HEK293 (cell line): ENCODE results near the gene ACAD9.

Experiments
- CTCF ChIA-PET: fragments of 350-600 bp; formaldehyde crosslinking; extraction: SDS; loops from one replicate; lab custom pipeline; 2021; ENCODE audit warnings: antibody characterized with exemption; lab: Yijun Ruan, JAX
- POLR2A ChIA-PET: fragments of 300-600 bp; formaldehyde crosslinking; extraction: SDS; loops from one replicate; lab custom pipeline; 2020; ENCODE audit warnings: antibody characterized with exemption, inconsistent platforms; lab: Yijun Ruan, JAX
- H3K27ac ChIP-seq: fragments of 200-500 bp; sonication (Bioruptor generic); 2 replicates; pipeline ENCODE4 v1.5.1; 2014; ENCODE audit warnings: low read depth, low read length, control low read depth, inconsistent platforms; ENCODE audit errors: extremely low read depth
- H3K36me3 ChIP-seq, 2 experiments: fragments of 200-500 bp in 1 of 2; sonication (Bioruptor generic) in 1 of 2; 1 replicate in 1 of 2; 2 replicates in 1 of 2; pipeline ENCODE4 v1.5.1; 2014 to 2017; ENCODE audit warnings: inconsistent platforms in 2 of 2, low read length in 2 of 2; ENCODE audit not compliant: control insufficient read depth in 2 of 2, insufficient read depth in 1 of 2
- H3K4me1 ChIP-seq: fragments of 200-500 bp; sonication (Bioruptor generic); 2 replicates; pipeline ENCODE4 v1.5.1; 2014; ENCODE audit warnings: mild to moderate bottlenecking, low read length, inconsistent platforms; ENCODE audit not compliant: control insufficient read depth, insufficient read depth
- H3K4me3 ChIP-seq: 2 replicates; pipeline ENCODE4 v1.5.1; 2011; ENCODE audit warnings: low read depth, mild to moderate bottlenecking, control low read depth, low read length, moderate library complexity
- H3K9me3 ChIP-seq: fragments of 200-500 bp; sonication (Bioruptor generic); 2 replicates; pipeline ENCODE4 v1.5.1; 2014; ENCODE audit warnings: low read depth, low read length, inconsistent platforms; ENCODE audit not compliant: control insufficient read depth, insufficient read depth
- HOXC10 ChIP-seq: sonication (generic); formaldehyde crosslinking; IDR thresholded peaks from 2 replicates; pipeline ENCODE4 v1.8.1; 2023; ENCODE audit warnings: mild to moderate bottlenecking, missing genetic modification reagents
- KLF16 ChIP-seq: fragments of 450-650 bp; formaldehyde crosslinking; IDR thresholded peaks from 2 replicates; pipeline ENCODE4 v1.5.1; 2017; ENCODE audit warnings: missing biosample characterization, missing genetic modification characterization
- KLF8 ChIP-seq: fragments of 450-650 bp; formaldehyde crosslinking; IDR thresholded peaks from 2 replicates; pipeline ENCODE4 v1.5.1; 2016; ENCODE audit warnings: missing biosample characterization, missing genetic modification characterization
- REPIN1 ChIP-seq: fragments of 450-650 bp; formaldehyde crosslinking; IDR thresholded peaks from 2 replicates; pipeline ENCODE4 v1.5.1; 2017; ENCODE audit warnings: missing biosample characterization, missing genetic modification characterization, low read depth
- SP7 ChIP-seq: fragments of 450-650 bp; formaldehyde crosslinking; IDR thresholded peaks from 2 replicates; pipeline ENCODE4 v1.5.1; 2016; ENCODE audit warnings: missing biosample characterization, missing genetic modification characterization
- YY2 ChIP-seq: fragments of 450-650 bp; formaldehyde crosslinking; IDR thresholded peaks from 2 replicates; pipeline ENCODE4 v1.5.1; 2016; ENCODE audit warnings: missing biosample characterization, missing genetic modification characterization
- ZFHX2 ChIP-seq: fragments of 450-650 bp; formaldehyde crosslinking; conservative IDR thresholded peaks from 2 replicates; pipeline ENCODE4 v1.5.1; 2016; ENCODE audit warnings: missing biosample characterization, missing genetic modification characterization
- ZFP3 ChIP-seq: fragments of 450-650 bp; formaldehyde crosslinking; IDR thresholded peaks from 2 replicates; pipeline ENCODE4 v1.5.1; 2016; ENCODE audit warnings: low read depth, missing biosample characterization, missing genetic modification characterization
- ZNF16 ChIP-seq: fragments of 450-650 bp; formaldehyde crosslinking; IDR thresholded peaks from 2 replicates; pipeline ENCODE4 v1.5.1; 2016; ENCODE audit warnings: low read depth, missing biosample characterization, missing genetic modification characterization
- ZNF311 ChIP-seq: fragments of 450-650 bp; formaldehyde crosslinking; IDR thresholded peaks from 2 replicates; pipeline ENCODE4 v1.5.1; 2017; ENCODE audit warnings: missing biosample characterization, missing genetic modification characterization, borderline replicate concordance
- ZNF335 ChIP-seq: fragments of 450-650 bp; formaldehyde crosslinking; conservative IDR thresholded peaks from 2 replicates; pipeline ENCODE4 v1.5.1; 2016; ENCODE audit warnings: missing biosample characterization, missing genetic modification characterization
- ZNF423 ChIP-seq: fragments of 450-650 bp; formaldehyde crosslinking; IDR thresholded peaks from 2 replicates; pipeline ENCODE4 v1.5.1; 2016; ENCODE audit warnings: missing biosample characterization, missing genetic modification characterization
- ZNF529 ChIP-seq: fragments of 450-650 bp; formaldehyde crosslinking; IDR thresholded peaks from 2 replicates; pipeline ENCODE4 v1.5.1; 2017; ENCODE audit warnings: missing genetic modification characterization, missing biosample characterization; ENCODE audit not compliant: insufficient replicate concordance
- ZNF658 ChIP-seq: fragments of 450-650 bp; formaldehyde crosslinking; IDR thresholded peaks from 2 replicates; pipeline ENCODE4; 2016; ENCODE audit warnings: missing biosample characterization, missing genetic modification characterization
- ZNF76 ChIP-seq: fragments of 450-650 bp; formaldehyde crosslinking; IDR thresholded peaks from 2 replicates; pipeline ENCODE4; 2016; ENCODE audit warnings: low read depth, missing biosample characterization, missing genetic modification characterization, borderline replicate concordance
- ZSCAN23 ChIP-seq: fragments of 450-650 bp; formaldehyde crosslinking; IDR thresholded peaks from 2 replicates; pipeline ENCODE4 v1.5.1; 2016; ENCODE audit warnings: missing biosample characterization, missing genetic modification characterization
- ZXDB ChIP-seq: fragments of 450-650 bp; formaldehyde crosslinking; IDR thresholded peaks from 2 replicates; pipeline ENCODE4 v1.5.1; 2016; ENCODE audit warnings: missing biosample characterization, missing genetic modification characterization
- TF ChIP-seq, protein P1 (sequence below): fragments of 450-650 bp; formaldehyde crosslinking; IDR thresholded peaks from 2 replicates; pipeline ENCODE4 v1.5.1; 2016; ENCODE audit warnings: missing biosample characterization, missing genetic modification characterization
- TF ChIP-seq, protein P2 (sequence below): fragments of 450-650 bp; formaldehyde crosslinking; IDR thresholded peaks from 2 replicates; pipeline ENCODE4 v1.5.1; 2017; ENCODE audit warnings: missing biosample characterization, missing genetic modification characterization
- TF ChIP-seq, protein P3 (sequence below): fragments of 450-650 bp; formaldehyde crosslinking; IDR thresholded peaks from 2 replicates; pipeline ENCODE4 v1.5.1; 2016; ENCODE audit warnings: missing biosample characterization, missing genetic modification characterization
- TF ChIP-seq, protein P4 (sequence below): fragments of 450-650 bp; IDR thresholded peaks from 2 replicates; pipeline ENCODE4 v1.5.1; 2018; ENCODE audit warnings: missing biosample characterization, mild to moderate bottlenecking, missing genetic modification characterization
- TF ChIP-seq, protein P5 (sequence below): fragments of 450-650 bp; formaldehyde crosslinking; IDR thresholded peaks from 2 replicates; pipeline ENCODE4 v1.5.1; 2016; ENCODE audit warnings: missing biosample characterization, missing genetic modification characterization
- TF ChIP-seq, protein P6 (sequence below): fragments of 450-650 bp; formaldehyde crosslinking; IDR thresholded peaks from 2 replicates; pipeline ENCODE4 v1.5.1; 2017; ENCODE audit warnings: missing biosample characterization, missing genetic modification characterization
- TF ChIP-seq, protein P7 (sequence below): IDR thresholded peaks from 2 replicates; pipeline ENCODE4 v1.6.1; 2011; ENCODE audit warnings: mild to moderate bottlenecking, low read depth, low read length, borderline replicate concordance
- TF ChIP-seq, protein P8 (sequence below): fragments of 450-650 bp; formaldehyde crosslinking; IDR thresholded peaks from 2 replicates; pipeline ENCODE4 v1.5.1; 2016; ENCODE audit warnings: missing biosample characterization, missing genetic modification characterization

Gene ACAD9

DNA sequence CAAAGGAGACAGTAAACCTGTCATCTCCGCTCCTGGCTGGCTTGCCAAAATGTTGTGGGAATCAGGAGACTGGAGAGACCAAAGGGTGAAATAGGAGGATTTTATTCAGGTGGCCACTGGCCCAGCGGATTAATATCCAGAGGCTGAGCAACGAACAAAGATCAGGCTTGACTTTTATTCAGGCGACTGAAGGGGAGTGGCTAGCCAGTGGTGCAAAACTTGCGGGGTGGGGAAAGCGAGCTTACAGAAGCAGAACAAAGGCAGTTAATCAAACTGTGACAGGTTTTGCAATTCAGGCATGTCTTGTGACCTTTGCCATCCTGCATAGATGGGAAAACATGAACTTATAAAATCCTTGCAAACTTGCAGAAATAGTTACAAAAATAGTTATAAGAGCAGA, 19.8 kb upstream of the ACAD9 start:
- H3K27ac ChIP-seq: no peak overlapping the region
- ChIA-PET POLR2A (no interaction called here), CTCF (no interaction called here)
- H3K4me1 ChIP-seq: no peaks in the 10 kb centered on the region
- H3K9me3 ChIP-seq: no peaks in the 10 kb centered on the region
- H3K36me3 ChIP-seq: peaks cover 0 to 22% of the 10 kb centered on the region in 2 experiments; a peak in 1 of 3 replicates
- H3K4me3 ChIP-seq: no peak overlapping the region
- TF ChIP-seq HOXC10 (CRISPR knock-in tag): no peak
- no peak for TF ChIP-seq KLF16 (tag by site-specific recombination)
- TF ChIP-seq KLF8 (tag by site-specific recombination): peak; percentile 28; the same call in 1 of the 2 replicates
- TF ChIP-seq ZNF16 (tag by site-specific recombination): no peak
- TF ChIP-seq, protein P1, sequence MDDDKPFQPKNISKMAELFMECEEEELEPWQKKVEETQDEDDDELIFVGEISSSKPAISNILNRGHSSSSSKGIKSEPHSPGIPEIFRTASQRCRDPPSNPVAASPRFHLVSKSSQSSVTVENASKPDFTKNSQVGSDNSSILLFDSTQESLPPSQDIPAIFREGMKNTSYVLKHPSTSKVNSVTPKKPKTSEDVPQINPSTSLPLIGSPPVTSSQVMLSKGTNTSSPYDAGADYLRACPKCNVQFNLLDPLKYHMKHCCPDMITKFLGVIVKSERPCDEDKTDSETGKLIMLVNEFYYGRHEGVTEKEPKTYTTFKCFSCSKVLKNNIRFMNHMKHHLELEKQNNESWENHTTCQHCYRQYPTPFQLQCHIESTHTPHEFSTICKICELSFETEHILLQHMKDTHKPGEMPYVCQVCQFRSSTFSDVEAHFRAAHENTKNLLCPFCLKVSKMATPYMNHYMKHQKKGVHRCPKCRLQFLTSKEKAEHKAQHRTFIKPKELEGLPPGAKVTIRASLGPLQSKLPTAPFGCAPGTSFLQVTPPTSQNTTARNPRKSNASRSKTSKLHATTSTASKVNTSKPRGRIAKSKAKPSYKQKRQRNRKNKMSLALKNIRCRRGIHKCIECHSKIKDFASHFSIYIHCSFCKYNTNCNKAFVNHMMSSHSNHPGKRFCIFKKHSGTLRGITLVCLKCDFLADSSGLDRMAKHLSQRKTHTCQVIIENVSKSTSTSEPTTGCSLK (tag by site-specific recombination): no peak
- TF ChIP-seq, protein P2, sequence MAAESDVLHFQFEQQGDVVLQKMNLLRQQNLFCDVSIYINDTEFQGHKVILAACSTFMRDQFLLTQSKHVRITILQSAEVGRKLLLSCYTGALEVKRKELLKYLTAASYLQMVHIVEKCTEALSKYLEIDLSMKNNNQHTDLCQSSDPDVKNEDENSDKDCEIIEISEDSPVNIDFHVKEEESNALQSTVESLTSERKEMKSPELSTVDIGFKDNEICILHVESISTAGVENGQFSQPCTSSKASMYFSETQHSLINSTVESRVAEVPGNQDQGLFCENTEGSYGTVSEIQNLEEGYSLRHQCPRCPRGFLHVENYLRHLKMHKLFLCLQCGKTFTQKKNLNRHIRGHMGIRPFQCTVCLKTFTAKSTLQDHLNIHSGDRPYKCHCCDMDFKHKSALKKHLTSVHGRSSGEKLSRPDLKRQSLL (tag by site-specific recombination): no peak
- TF ChIP-seq, protein P3, sequence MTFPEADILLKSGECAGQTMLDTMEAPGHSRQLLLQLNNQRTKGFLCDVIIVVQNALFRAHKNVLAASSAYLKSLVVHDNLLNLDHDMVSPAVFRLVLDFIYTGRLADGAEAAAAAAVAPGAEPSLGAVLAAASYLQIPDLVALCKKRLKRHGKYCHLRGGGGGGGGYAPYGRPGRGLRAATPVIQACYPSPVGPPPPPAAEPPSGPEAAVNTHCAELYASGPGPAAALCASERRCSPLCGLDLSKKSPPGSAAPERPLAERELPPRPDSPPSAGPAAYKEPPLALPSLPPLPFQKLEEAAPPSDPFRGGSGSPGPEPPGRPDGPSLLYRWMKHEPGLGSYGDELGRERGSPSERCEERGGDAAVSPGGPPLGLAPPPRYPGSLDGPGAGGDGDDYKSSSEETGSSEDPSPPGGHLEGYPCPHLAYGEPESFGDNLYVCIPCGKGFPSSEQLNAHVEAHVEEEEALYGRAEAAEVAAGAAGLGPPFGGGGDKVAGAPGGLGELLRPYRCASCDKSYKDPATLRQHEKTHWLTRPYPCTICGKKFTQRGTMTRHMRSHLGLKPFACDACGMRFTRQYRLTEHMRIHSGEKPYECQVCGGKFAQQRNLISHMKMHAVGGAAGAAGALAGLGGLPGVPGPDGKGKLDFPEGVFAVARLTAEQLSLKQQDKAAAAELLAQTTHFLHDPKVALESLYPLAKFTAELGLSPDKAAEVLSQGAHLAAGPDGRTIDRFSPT: no peak
- no peak for TF ChIP-seq ZXDB (tag by site-specific recombination)
- peak; percentile 60 for TF ChIP-seq ZNF529 (tag by site-specific recombination)
- 0 out of 2 replicates have a peak, but pooled peaks have one; percentile 64 for TF ChIP-seq ZNF311
- TF ChIP-seq ZSCAN23 (tag by site-specific recombination): no peak
- no peak for TF ChIP-seq ZNF335
- TF ChIP-seq REPIN1 (tag by site-specific recombination): no peak
- no peak for TF ChIP-seq ZFHX2 (tag by site-specific recombination)
- no peak for TF ChIP-seq YY2 (tag by site-specific recombination)
- TF ChIP-seq SP7 (tag by site-specific recombination): no peak
- no peak for TF ChIP-seq ZNF423 (tag by site-specific recombination)
- TF ChIP-seq, protein P4, sequence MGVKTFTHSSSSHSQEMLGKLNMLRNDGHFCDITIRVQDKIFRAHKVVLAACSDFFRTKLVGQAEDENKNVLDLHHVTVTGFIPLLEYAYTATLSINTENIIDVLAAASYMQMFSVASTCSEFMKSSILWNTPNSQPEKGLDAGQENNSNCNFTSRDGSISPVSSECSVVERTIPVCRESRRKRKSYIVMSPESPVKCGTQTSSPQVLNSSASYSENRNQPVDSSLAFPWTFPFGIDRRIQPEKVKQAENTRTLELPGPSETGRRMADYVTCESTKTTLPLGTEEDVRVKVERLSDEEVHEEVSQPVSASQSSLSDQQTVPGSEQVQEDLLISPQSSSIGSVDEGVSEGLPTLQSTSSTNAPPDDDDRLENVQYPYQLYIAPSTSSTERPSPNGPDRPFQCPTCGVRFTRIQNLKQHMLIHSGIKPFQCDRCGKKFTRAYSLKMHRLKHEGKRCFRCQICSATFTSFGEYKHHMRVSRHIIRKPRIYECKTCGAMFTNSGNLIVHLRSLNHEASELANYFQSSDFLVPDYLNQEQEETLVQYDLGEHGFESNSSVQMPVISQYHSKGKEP (tag by site-specific recombination): no peak
- no peak for TF ChIP-seq ZNF658
- TF ChIP-seq, protein P5, sequence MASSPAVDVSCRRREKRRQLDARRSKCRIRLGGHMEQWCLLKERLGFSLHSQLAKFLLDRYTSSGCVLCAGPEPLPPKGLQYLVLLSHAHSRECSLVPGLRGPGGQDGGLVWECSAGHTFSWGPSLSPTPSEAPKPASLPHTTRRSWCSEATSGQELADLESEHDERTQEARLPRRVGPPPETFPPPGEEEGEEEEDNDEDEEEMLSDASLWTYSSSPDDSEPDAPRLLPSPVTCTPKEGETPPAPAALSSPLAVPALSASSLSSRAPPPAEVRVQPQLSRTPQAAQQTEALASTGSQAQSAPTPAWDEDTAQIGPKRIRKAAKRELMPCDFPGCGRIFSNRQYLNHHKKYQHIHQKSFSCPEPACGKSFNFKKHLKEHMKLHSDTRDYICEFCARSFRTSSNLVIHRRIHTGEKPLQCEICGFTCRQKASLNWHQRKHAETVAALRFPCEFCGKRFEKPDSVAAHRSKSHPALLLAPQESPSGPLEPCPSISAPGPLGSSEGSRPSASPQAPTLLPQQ: no peak
- TF ChIP-seq, protein P6, sequence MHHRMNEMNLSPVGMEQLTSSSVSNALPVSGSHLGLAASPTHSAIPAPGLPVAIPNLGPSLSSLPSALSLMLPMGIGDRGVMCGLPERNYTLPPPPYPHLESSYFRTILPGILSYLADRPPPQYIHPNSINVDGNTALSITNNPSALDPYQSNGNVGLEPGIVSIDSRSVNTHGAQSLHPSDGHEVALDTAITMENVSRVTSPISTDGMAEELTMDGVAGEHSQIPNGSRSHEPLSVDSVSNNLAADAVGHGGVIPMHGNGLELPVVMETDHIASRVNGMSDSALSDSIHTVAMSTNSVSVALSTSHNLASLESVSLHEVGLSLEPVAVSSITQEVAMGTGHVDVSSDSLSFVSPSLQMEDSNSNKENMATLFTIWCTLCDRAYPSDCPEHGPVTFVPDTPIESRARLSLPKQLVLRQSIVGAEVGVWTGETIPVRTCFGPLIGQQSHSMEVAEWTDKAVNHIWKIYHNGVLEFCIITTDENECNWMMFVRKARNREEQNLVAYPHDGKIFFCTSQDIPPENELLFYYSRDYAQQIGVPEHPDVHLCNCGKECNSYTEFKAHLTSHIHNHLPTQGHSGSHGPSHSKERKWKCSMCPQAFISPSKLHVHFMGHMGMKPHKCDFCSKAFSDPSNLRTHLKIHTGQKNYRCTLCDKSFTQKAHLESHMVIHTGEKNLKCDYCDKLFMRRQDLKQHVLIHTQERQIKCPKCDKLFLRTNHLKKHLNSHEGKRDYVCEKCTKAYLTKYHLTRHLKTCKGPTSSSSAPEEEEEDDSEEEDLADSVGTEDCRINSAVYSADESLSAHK (tag by site-specific recombination): no peak
- TF ChIP-seq, protein P7, sequence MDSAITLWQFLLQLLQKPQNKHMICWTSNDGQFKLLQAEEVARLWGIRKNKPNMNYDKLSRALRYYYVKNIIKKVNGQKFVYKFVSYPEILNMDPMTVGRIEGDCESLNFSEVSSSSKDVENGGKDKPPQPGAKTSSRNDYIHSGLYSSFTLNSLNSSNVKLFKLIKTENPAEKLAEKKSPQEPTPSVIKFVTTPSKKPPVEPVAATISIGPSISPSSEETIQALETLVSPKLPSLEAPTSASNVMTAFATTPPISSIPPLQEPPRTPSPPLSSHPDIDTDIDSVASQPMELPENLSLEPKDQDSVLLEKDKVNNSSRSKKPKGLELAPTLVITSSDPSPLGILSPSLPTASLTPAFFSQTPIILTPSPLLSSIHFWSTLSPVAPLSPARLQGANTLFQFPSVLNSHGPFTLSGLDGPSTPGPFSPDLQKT: no peak
- TF ChIP-seq, protein P8, sequence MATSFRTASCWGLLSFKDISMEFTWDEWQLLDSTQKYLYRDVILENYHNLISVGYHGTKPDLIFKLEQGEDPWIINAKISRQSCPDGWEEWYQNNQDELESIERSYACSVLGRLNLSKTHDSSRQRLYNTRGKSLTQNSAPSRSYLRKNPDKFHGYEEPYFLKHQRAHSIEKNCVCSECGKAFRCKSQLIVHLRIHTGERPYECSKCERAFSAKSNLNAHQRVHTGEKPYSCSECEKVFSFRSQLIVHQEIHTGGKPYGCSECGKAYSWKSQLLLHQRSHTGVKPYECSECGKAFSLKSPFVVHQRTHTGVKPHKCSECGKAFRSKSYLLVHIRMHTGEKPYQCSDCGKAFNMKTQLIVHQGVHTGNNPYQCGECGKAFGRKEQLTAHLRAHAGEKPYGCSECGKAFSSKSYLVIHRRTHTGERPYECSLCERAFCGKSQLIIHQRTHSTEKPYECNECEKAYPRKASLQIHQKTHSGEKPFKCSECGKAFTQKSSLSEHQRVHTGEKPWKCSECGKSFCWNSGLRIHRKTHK (tag by site-specific recombination): peak; percentile 52
- TF ChIP-seq ZFP3 (tag by site-specific recombination): no peak
- no peak for TF ChIP-seq ZNF76
